Neural cell (in vitro differentiated cells): ENCODE measurements around the gene LPA. TPM values are rescaled to one million over a fixed set of nuclear protein-coding genes. Genes with fewer than 3 reads are reported as not detected.
"Not testable (repeated sequence)": the region's sequence is repeated elsewhere in the genome, so short reads cannot be mapped to it uniquely, and the experiment has no call there.

Experiments
- H2AFZ ChIP-seq: fragments of 200-600, 300-800 bp; sonication (generic), shearing (Covaris generic); 2 replicates; pipeline ENCODE4 v1.6.0; 2014; ENCODE audit warnings: low read depth, mild to moderate bottlenecking, antibody characterized with exemption, low read length, moderate library complexity
- H3F3A ChIP-seq: fragments of 200-600 bp; shearing (Covaris generic); 2 replicates; pipeline ENCODE4 v1.6.1; 2016; ENCODE audit warnings: mild to moderate bottlenecking, moderate library complexity, mixed read lengths, antibody characterized with exemption, low read length; ENCODE audit not compliant: insufficient read depth, poor library complexity, severe bottlenecking
- H3K27ac ChIP-seq: fragments of 200-600, 300-800 bp; sonication (generic), shearing (Covaris generic); 2 replicates; pipeline ENCODE4 v1.5.1; 2014; ENCODE audit warnings: mild to moderate bottlenecking, low read length, moderate library complexity
- H3K27me3 ChIP-seq: fragments of 300-800, 200-600 bp; sonication (generic), shearing (Covaris generic); 2 replicates; pipeline ENCODE4 v1.6.0; 2014; ENCODE audit warnings: mild to moderate bottlenecking, low read depth, low read length, moderate library complexity; ENCODE audit not compliant: insufficient read depth
- H3K36me3 ChIP-seq: fragments of 300-800, 200-600 bp; sonication (generic), shearing (Covaris generic); 2 replicates; pipeline ENCODE4 v1.5.1; 2014; ENCODE audit warnings: mild to moderate bottlenecking, antibody characterized with exemption, low read length, moderate library complexity; ENCODE audit not compliant: insufficient read depth
- H3K4me2 ChIP-seq: fragments of 300-800, 200-600 bp; sonication (generic), shearing (Covaris generic); 2 replicates; pipeline ENCODE4 v1.6.0; 2014; ENCODE audit warnings: mild to moderate bottlenecking, low read length
- H3K4me3 ChIP-seq: fragments of 300-800, 200-600 bp; sonication (generic), shearing (Covaris generic); 2 replicates; pipeline ENCODE4 v1.5.1; 2014; ENCODE audit warnings: mild to moderate bottlenecking, low read length, moderate library complexity
- H3K79me2 ChIP-seq: fragments of 200-600 bp; shearing (Covaris generic); replicated peaks from 2 replicates; pipeline ENCODE4 v1.6.0; 2014; ENCODE audit warnings: mild to moderate bottlenecking, low read length, moderate library complexity; ENCODE audit not compliant: insufficient read depth
- H3K9ac ChIP-seq: fragments of 300-800, 200-600 bp; sonication (generic), shearing (Covaris generic); 2 replicates; pipeline ENCODE4 v1.6.1; 2016; ENCODE audit warnings: mild to moderate bottlenecking, low read length, mixed read lengths
- H3K9me2 ChIP-seq: fragments of 200-600 bp; shearing (Covaris generic); 2 replicates; pipeline ENCODE4 v1.6.1; 2016; ENCODE audit warnings: mild to moderate bottlenecking, low read length, mixed read lengths; ENCODE audit not compliant: insufficient read depth
- H3K9me3 ChIP-seq: fragments of 200-600, 300-800 bp; sonication (generic), shearing (Covaris generic); 2 replicates; pipeline ENCODE4 v1.6.1; 2016; ENCODE audit warnings: mild to moderate bottlenecking, mixed run types, low read length, moderate library complexity, mixed read lengths
- H4K20me1 ChIP-seq: fragments of 200-600 bp; shearing (Covaris generic); 2 replicates; pipeline ENCODE4 v1.6.1; 2016; ENCODE audit warnings: mild to moderate bottlenecking, mixed run types; ENCODE audit not compliant: insufficient read depth
- CTCF ChIP-seq: fragments of 450-650 bp; IDR thresholded peaks from 2 replicates; pipeline ENCODE4 v1.5.1; 2014; ENCODE audit warnings: antibody characterized with exemption, mild to moderate bottlenecking, moderate library complexity; ENCODE audit not compliant: poor library complexity, severe bottlenecking
- EP300 ChIP-seq: fragments of 450-650 bp; conservative IDR thresholded peaks from 2 replicates; pipeline ENCODE4 v1.6.1; 2014; ENCODE audit warnings: antibody characterized with exemption, mild to moderate bottlenecking, moderate library complexity; ENCODE audit not compliant: poor library complexity, severe bottlenecking
- EZH2 ChIP-seq: fragments of 200-600, 300-800 bp; shearing (Covaris generic), sonication (generic); IDR thresholded peaks from 2 replicates; pipeline ENCODE4 v1.6.1; 2014; ENCODE audit warnings: antibody characterized with exemption, low read length, borderline replicate concordance, mild to moderate bottlenecking; ENCODE audit not compliant: insufficient read depth, poor library complexity, severe bottlenecking
- MXI1 ChIP-seq: fragments of 450-650 bp; conservative IDR thresholded peaks from 2 replicates; pipeline ENCODE4 v1.6.1; 2014; ENCODE audit warnings: antibody characterized with exemption, mild to moderate bottlenecking; ENCODE audit not compliant: poor library complexity, severe bottlenecking
- POLR2AphosphoS5 ChIP-seq: IDR thresholded peaks from 2 replicates; pipeline ENCODE4 v1.6.1; 2012
- REST ChIP-seq: IDR thresholded peaks from 2 replicates; pipeline ENCODE4 v1.6.1; 2012; ENCODE audit warnings: borderline replicate concordance
- SMC3 ChIP-seq: fragments of 450-650 bp; conservative IDR thresholded peaks from 2 replicates; pipeline ENCODE4 v1.6.1; 2014; ENCODE audit warnings: antibody characterized with exemption, mild to moderate bottlenecking, moderate library complexity; ENCODE audit not compliant: poor library complexity
- polyA plus RNA-seq: library from polyadenylated mRNA; depleted of rRNA; stranded (reverse); fragments of >200 nt; gene quantifications from 2 replicates; pipeline ENCODE4 v1.2.3, GENCODE V29; 2014

LPA gene
- polyA plus RNA-seq, 1 donor from 2014 or later = not detected

- Histone ChIP-seq H3K4me2 (no peak overlapping the region), H3K4me3 (no peak overlapping the region), H4K20me1 (no peaks in the 10 kb centered on the region), H3K27ac (no peak overlapping the region), H2AFZ (no peak overlapping the region), H3K79me2 (no peaks in the 10 kb centered on the region), H3F3A (no peaks in the 10 kb centered on the region), H3K9me3 (no peaks in the 10 kb centered on the region), H3K36me3 (no peaks in the 10 kb centered on the region), H3K9ac (no peak overlapping the region), H3K9me2 (no peaks in the 10 kb centered on the region), H3K27me3 (no peaks in the 10 kb centered on the region)
- TF ChIP-seq REST (no peak), CTCF (no peak), MXI1 (no peak), POLR2AphosphoS5 (no peak), EP300 (no peak)
Measured at GRCh38 chr6:160685762-160686450, 21.8 kb upstream of the LPA start.

GRCh38 chr6:160685101-160685761 is 21.2 kb upstream of the LPA start:
- H3K27me3 ChIP-seq, H3K4me2 ChIP-seq, H3K9me2 ChIP-seq, H3K4me3 ChIP-seq, H3K27ac ChIP-seq, H3K9ac ChIP-seq, H4K20me1 ChIP-seq, H3F3A ChIP-seq, H3K36me3 ChIP-seq, H2AFZ ChIP-seq, H3K9me3 ChIP-seq, H3K79me2 ChIP-seq: not testable (repeated sequence)

- Histone ChIP-seq H3K9me3 (no peaks in the 10 kb centered on the region), H3K4me2 (no peak overlapping the region), H3K9ac (no peak overlapping the region), H3K4me3 (no peak overlapping the region), H3K36me3 (no peaks in the 10 kb centered on the region), H2AFZ (no peak overlapping the region), H4K20me1 (no peaks in the 10 kb centered on the region), H3K9me2 (no peaks in the 10 kb centered on the region), H3K27ac (no peak overlapping the region), H3K27me3 (no peaks in the 10 kb centered on the region), H3K79me2 (no peaks in the 10 kb centered on the region), H3F3A (no peaks in the 10 kb centered on the region)
- no peak for TF ChIP-seq SMC3
- no peak for TF ChIP-seq EZH2
Measured at GRCh38 chr6:160679402-160679769, 15.3 kb upstream of the LPA start.
